Uterus (tissue), 4 donors: ENCODE measurements around the gene AXIN1. TPM values are rescaled to one million over a fixed set of nuclear protein-coding genes. Genes with fewer than 3 reads are reported as not detected.
"Not testable (repeated sequence)": the region's sequence is repeated elsewhere in the genome, so short reads cannot be mapped to it uniquely, and the experiment has no call there.

Source experiments
- DNase-seq, 2 donors: peaks; one replicate each; pipeline ENCODE4 v3.0.0-alpha.2; 2019 to 2020
- H3K27ac ChIP-seq, 2 donors: fragments of 200-600 bp; sonication (generic); 1 replicate in 1 of 2; 2 replicates in 1 of 2; pipeline ENCODE4 v1.5.1; 2016 to 2018
- H3K27me3 ChIP-seq, 2 donors: fragments of 200-600 bp; sonication (generic); one replicate each; pipeline ENCODE4 v1.5.1; 2018 to 2019; ENCODE audit warnings: control low read depth in 1 of 2
- H3K36me3 ChIP-seq, 2 donors: fragments of 200-600 bp; sonication (generic); one replicate each; pipeline ENCODE4 v1.5.1; 2019; ENCODE audit warnings: control low read depth in 1 of 2
- H3K4me1 ChIP-seq, 2 donors: fragments of 200-600 bp; sonication (generic); one replicate each; pipeline ENCODE4 v1.5.1; 2018 to 2019; ENCODE audit warnings: control low read depth in 1 of 2
- H3K4me3 ChIP-seq, 2 donors: fragments of 200-600 bp; sonication (generic); 1 replicate in 1 of 2; 2 replicates in 1 of 2; pipeline ENCODE4 v1.5.1; 2018 to 2019; ENCODE audit warnings: mild to moderate bottlenecking in 1 of 2
- H3K9me3 ChIP-seq, 2 donors: fragments of 200-600 bp; sonication (generic); one replicate each; pipeline ENCODE4 v1.5.1; 2019; ENCODE audit warnings: control low read depth in 1 of 2
- POLR2A ChIP-seq, 2 donors: fragments of 450-650 bp; IDR thresholded peaks; one replicate each; pipeline ENCODE4 v1.6.1; 2016; ENCODE audit warnings: antibody characterized with exemption in 2 of 2, mild to moderate bottlenecking in 1 of 2, moderate library complexity in 1 of 2
- intact Hi-C: fragments of 100-400 bp; cut with DNase I; formaldehyde crosslinking; loops from one replicate; pipeline ENCODE4 v1.15.1; 2023; ENCODE audit warnings: low total_unique reads
- total RNA-seq, 4 donors: library from RNA; depleted of rRNA in 3 of 4; stranded (reverse); fragments of >200 nt in 3 of 4; gene quantifications; one replicate each; pipeline versions ENCODE4 v1.1.0 to v1.2.4, GENCODE V29; 2014 to 2023
- TF ChIP-seq, protein P1 (sequence below), 4 experiments: fragments of 200-600 bp in 2 of 4; fragments of 450-650 bp in 2 of 4; sonication (generic) in 2 of 4; IDR thresholded peaks; one replicate each; pipeline ENCODE4 v1.5.1; 2016 to 2019; ENCODE audit warnings: antibody characterized with exemption in 4 of 4, mild to moderate bottlenecking in 2 of 4, moderate library complexity in 1 of 4
- donor health status: DM: yes; HTN: yes; CAD: no.

Gene AXIN1
- total RNA-seq, 4 donors from 2014 or later, result 6.2 to 23.6 (median 19.9) TPM

DNA sequence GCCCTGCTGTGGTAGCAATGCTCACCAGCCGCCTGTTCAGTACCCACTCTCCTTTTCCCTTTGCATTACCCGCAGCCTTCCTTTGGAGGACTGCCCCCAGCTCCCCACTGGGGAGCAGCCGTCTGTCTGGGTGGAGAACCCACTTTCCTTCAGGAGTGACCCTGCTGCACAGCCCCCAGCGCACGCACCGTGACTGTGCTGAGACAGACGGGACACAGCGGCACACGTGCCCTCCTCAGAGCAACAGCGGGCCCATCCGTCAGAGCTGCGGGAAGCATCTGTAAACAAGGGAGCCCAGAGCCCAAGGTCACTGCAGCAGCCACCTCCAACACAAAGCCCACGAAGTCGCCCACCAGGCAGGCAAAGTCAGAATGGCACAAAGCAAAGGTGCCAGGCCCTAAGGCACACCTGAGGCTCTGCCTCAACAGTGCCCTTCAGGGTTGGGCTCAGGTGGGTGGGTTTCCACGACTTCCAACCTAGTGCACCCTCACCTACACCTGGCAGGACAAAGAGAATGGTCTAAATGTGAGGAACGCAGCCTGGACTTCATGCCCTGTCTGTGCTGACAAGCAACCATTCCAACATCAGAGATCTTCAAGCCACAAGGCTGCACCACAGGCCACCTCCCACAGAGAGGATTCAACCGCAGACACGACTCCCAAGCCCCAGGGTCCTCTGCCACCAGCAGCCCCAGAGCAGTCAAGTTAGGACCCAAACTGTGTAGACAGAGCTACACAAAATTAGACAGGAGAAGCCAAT is 9.9 kb downstream of the AXIN1 start:
- no peaks in the 10 kb centered on the region for H3K36me3 ChIP-seq
- intact Hi-C loops, result loop anchor here (10.0 kb wide), 1 partner anchor 58 kb away; the partner anchor contains the start of genes ARHGDIG and PDIA2

DNA sequence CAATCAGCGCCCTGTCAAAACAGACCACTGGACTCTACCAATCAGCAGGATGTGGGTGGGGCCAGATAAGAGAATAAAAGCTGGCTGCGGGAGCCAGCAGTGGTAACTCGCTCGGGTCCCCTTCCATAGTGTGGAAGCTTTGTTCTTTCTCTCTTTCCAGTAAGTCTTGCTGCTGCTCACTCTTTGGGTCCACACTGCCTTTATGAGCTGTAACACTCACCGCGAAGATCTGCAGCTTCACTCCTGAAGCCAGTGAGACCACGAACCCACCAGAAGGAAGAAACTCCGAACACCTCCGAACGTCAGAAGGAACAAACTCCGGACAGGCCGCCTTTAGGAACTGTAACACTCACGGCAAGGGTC is 10.6 kb downstream of the AXIN1 start:
- intact Hi-C loops, result loop anchor here (10.0 kb wide), 1 partner anchor 57 kb away; the partner anchor contains the start of genes ARHGDIG and PDIA2
- DNase-seq, H3K4me3 ChIP-seq: not testable (repeated sequence)

More for the DNA sequence above, 9.9 kb downstream of the AXIN1 start:
- no peaks in the 10 kb centered on the region for H3K9me3 ChIP-seq
- DNase-seq, result no peak
- no peak overlapping the region for H3K4me3 ChIP-seq
- TF ChIP-seq, protein P1, sequence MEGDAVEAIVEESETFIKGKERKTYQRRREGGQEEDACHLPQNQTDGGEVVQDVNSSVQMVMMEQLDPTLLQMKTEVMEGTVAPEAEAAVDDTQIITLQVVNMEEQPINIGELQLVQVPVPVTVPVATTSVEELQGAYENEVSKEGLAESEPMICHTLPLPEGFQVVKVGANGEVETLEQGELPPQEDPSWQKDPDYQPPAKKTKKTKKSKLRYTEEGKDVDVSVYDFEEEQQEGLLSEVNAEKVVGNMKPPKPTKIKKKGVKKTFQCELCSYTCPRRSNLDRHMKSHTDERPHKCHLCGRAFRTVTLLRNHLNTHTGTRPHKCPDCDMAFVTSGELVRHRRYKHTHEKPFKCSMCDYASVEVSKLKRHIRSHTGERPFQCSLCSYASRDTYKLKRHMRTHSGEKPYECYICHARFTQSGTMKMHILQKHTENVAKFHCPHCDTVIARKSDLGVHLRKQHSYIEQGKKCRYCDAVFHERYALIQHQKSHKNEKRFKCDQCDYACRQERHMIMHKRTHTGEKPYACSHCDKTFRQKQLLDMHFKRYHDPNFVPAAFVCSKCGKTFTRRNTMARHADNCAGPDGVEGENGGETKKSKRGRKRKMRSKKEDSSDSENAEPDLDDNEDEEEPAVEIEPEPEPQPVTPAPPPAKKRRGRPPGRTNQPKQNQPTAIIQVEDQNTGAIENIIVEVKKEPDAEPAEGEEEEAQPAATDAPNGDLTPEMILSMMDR (IDR thresholded peaks at IDR 0.05), result no peak
- no peak for TF ChIP-seq POLR2A (IDR thresholded peaks at IDR 0.05)
- H3K27me3 ChIP-seq, result no peaks in the 10 kb centered on the region
- H3K4me1 ChIP-seq, result no peaks in the 10 kb centered on the region
- no peak overlapping the region for H3K27ac ChIP-seq

DNA sequence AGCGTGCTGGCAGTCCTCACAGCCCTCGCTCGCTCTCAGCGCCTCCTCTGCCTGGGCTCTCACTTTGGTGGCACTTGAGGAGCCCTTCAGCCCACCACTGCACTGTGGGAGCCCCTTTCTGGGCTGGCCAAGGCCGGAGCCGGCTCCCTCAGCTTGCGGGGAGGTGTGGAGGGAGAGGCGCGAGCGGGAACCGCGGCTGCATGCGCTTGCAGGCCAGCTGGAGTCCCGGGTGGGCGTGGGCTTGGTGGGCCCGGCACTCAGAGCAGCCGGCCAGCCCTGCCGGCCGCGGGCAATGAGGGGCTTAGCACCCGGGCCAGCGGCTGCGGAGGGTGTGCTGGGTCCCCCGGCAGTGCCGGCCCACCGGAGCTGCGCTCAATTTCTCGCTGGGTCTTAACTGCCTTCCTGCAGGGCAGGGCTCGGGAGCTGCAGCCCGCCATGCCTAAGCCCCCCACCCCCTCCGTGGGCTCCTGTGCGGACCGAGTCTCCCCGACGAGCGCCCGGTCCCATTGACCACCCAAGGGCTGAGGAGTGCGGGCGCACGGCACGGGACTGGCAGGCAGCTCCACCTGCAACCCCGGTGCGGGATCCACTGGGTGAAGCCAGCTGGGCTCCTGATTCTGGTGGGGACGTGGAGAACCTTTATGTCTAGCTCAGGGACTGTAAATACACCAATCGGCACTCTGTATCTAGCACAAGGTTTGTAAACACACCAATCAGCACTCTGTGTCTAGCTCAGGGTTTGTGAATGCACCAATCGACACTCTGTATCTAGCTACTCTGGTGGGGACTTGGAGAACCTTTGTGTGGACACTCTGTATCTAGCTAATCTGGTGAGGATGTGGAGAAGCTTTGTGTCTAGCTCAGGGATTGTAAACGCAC is 11.2 kb downstream of the AXIN1 start:
- intact Hi-C loops, result loop anchor here (10.0 kb wide), 1 partner anchor 57 kb away; the partner anchor contains the start of genes ARHGDIG and PDIA2
- not testable (repeated sequence) for H3K4me3 ChIP-seq, H3K27ac ChIP-seq, H3K4me1 ChIP-seq, H3K9me3 ChIP-seq, H3K36me3 ChIP-seq, H3K27me3 ChIP-seq, DNase-seq

More for the DNA sequence above, 10.6 kb downstream of the AXIN1 start:
- H3K27ac ChIP-seq, H3K27me3 ChIP-seq, H3K36me3 ChIP-seq, H3K9me3 ChIP-seq, H3K4me1 ChIP-seq: not testable (repeated sequence)

DNA sequence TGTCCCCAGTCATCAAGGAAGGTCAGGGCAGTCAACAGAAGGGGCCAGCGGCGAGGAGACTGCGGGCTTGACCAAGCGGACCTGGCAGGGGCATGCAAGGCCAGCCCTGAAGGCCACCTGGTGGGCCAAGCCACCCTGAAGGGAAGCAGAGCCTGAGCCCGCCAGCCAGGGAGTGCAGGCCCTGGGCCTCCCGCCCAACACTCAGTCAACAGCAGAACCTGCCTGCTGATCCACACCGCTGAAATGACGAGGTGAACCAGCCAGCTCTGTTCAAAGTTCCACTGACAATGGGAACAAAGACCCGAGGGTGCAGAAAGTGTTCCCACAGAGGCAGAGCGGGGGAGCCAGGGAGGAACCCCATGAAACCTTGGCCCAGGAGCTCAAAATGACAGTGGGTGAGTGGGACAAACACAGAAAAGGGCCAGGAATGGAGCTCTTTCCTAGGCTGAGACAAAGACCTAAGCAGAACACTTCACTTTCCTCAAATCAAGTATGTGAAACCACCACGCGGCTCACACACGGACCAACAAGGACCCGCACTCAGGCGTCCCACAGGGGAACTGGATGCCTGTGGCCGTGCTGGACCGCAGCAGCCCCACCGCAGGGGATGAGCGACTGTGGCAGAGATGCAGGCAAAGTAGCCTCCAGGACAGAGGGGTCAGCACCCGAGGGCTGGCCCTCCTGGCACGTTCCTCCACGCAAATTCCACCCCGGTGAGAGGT is 12.0 kb downstream of the AXIN1 start:
- no peak for TF ChIP-seq POLR2A (IDR thresholded peaks at IDR 0.05)
- TF ChIP-seq, protein P1 (IDR thresholded peaks at IDR 0.05), result no peak
- Histone ChIP-seq H3K9me3 (no peaks in the 10 kb centered on the region), H3K4me1 (no peaks in the 10 kb centered on the region), H3K27ac (no peak overlapping the region), H3K36me3 (no peaks in the 10 kb centered on the region), H3K27me3 (no peaks in the 10 kb centered on the region), H3K4me3 (no peak overlapping the region)
- intact Hi-C loops, result loop anchor here (10.0 kb wide), 1 partner anchor 56 kb away; the partner anchor contains the start of genes ARHGDIG and PDIA2
- DNase-seq, result no peak

DNA sequence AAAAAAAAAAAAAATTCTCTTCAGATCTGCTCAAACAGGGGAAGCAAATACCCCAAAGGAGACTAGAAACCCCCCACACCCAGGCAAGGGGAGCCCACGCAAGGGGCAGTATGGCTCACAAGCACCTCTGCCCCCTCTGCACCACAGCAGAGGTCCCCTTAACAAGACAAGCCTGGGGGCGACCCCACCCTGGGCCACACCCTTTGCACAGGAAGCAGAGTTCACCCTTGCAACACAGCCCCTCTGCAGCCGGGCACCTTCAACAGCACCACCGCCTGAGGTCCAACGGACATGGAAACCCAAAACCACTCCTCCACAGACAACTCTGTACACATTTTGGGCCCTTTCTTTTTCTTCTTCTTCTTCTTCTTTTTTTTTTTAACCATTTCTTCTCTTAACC is 12.8 kb downstream of the AXIN1 start:
- TF ChIP-seq, protein P1 (IDR thresholded peaks at IDR 0.05), result no peak
- TF ChIP-seq POLR2A (IDR thresholded peaks at IDR 0.05), result no peak
- DNase-seq, result no peak
- Histone ChIP-seq H3K36me3 (no peaks in the 10 kb centered on the region), H3K4me3 (no peak overlapping the region), H3K27me3 (no peaks in the 10 kb centered on the region), H3K9me3 (no peaks in the 10 kb centered on the region), H3K27ac (no peak overlapping the region), H3K4me1 (no peaks in the 10 kb centered on the region)
- intact Hi-C loops, result loop anchor here (10.0 kb wide), 1 partner anchor 55 kb away; the partner anchor contains the start of genes ARHGDIG and PDIA2
